GM18526 (cell line): ENCODE results near the gene SDK1.

ENCODE experiments used
- POLR2A ChIP-seq: IDR thresholded peaks from 3 replicates; pipeline ENCODE4 v1.6.1; 2011; ENCODE audit not compliant: insufficient read length; ENCODE audit errors: extremely low read depth

SDK1 gene

GRCh38 chr7:3634396-3634795, 333.3 kb downstream of the SDK1 start:
- TF ChIP-seq POLR2A, result no peak

- no peak for TF ChIP-seq POLR2A
Observed at GRCh38 chr7:3636131-3636860, 335.2 kb downstream of the SDK1 start.

- TF ChIP-seq POLR2A, result no peak
Observed at GRCh38 chr7:3639253-3639652, 338.2 kb downstream of the SDK1 start.

GRCh38 chr7:3641582-3641981, 340.5 kb downstream of the SDK1 start:
- no peak for TF ChIP-seq POLR2A

GRCh38 chr7:3643091-3643490, 342.0 kb downstream of the SDK1 start:
- no peak for TF ChIP-seq POLR2A

- no peak for TF ChIP-seq POLR2A
Observed at GRCh38 chr7:3648276-3648675, 347.2 kb downstream of the SDK1 start.

GRCh38 chr7:3649250-3649649, 348.2 kb downstream of the SDK1 start:
- no peak for TF ChIP-seq POLR2A

GRCh38 chr7:3649678-3650440, 348.8 kb downstream of the SDK1 start:
- no peak for TF ChIP-seq POLR2A

- TF ChIP-seq POLR2A, result no peak
Observed at GRCh38 chr7:3650844-3651243, 349.8 kb downstream of the SDK1 start.

GRCh38 chr7:3655635-3656034, 354.6 kb downstream of the SDK1 start:
- no peak for TF ChIP-seq POLR2A

- TF ChIP-seq POLR2A, result no peak
Observed at GRCh38 chr7:3657206-3657605, 356.2 kb downstream of the SDK1 start.

GRCh38 chr7:3668743-3669142, 367.7 kb downstream of the SDK1 start:
- no peak for TF ChIP-seq POLR2A

- no peak for TF ChIP-seq POLR2A
Observed at GRCh38 chr7:3670898-3671297, 369.8 kb downstream of the SDK1 start.

- TF ChIP-seq POLR2A, result no peak
Observed at GRCh38 chr7:3673524-3673923, 372.5 kb downstream of the SDK1 start.

GRCh38 chr7:3678314-3678810, 377.3 kb downstream of the SDK1 start:
- TF ChIP-seq POLR2A, result no peak

GRCh38 chr7:3682028-3682710, 381.1 kb downstream of the SDK1 start:
- TF ChIP-seq POLR2A, result no peak
